HepG2 (cell line): Measurements from ENCODE around the gene DOK5. TPM values are rescaled to one million over a fixed set of nuclear protein-coding genes. Genes with fewer than 3 reads are reported as not detected.

Source experiments
- ELF3 ChIP-seq: IDR thresholded peaks from 2 replicates; pipeline ENCODE4 v1.6.1; 2016; ENCODE audit warnings: missing genetic modification reagents, missing compliant biosample characterization
- FOXA3 ChIP-seq: IDR thresholded peaks from 2 replicates; pipeline ENCODE4 v1.6.1; 2016; ENCODE audit warnings: missing genetic modification reagents, missing compliant biosample characterization
- GATAD2A ChIP-seq: IDR thresholded peaks from 2 replicates; pipeline ENCODE4 v1.6.1; 2016
- MIXL1 ChIP-seq: IDR thresholded peaks from 2 replicates; pipeline ENCODE4 v1.6.1; 2016
- PRDM4 ChIP-seq: sonication (generic); formaldehyde crosslinking; IDR thresholded peaks from 2 replicates; pipeline ENCODE4 v1.9.0; 2021; ENCODE audit warnings: missing genetic modification reagents, borderline replicate concordance
- RFXAP ChIP-seq: sonication (generic); formaldehyde crosslinking; IDR thresholded peaks from 2 replicates; pipeline ENCODE4 v1.4.0; 2020; ENCODE audit warnings: missing genetic modification reagents, borderline replicate concordance
- SAFB2 ChIP-seq: sonication (generic); formaldehyde crosslinking; IDR thresholded peaks from 2 replicates; pipeline ENCODE4 v1.5.1; 2020; ENCODE audit warnings: missing genetic modification reagents, low read depth, mild to moderate bottlenecking, borderline replicate concordance
- SALL1 ChIP-seq: sonication (generic); formaldehyde crosslinking; IDR thresholded peaks from 2 replicates; pipeline ENCODE4 v1.8.0; 2022; ENCODE audit warnings: mild to moderate bottlenecking, missing genetic modification reagents
- SMAD3 ChIP-seq: sonication (generic); formaldehyde crosslinking; IDR thresholded peaks from 2 replicates; pipeline ENCODE4 v1.4.0; 2020; ENCODE audit warnings: missing genetic modification reagents
- SMC3 ChIP-seq: IDR thresholded peaks from 2 replicates; pipeline ENCODE4 v1.6.1; 2011; ENCODE audit warnings: low read length, improper control_type of control experiment
- SOX13 ChIP-seq, 3 experiments: fragments of 450-650 bp in 1 of 3; sonication (generic) in 1 of 3; formaldehyde crosslinking in 1 of 3; IDR thresholded peaks in 2 of 3; conservative IDR thresholded peaks in 1 of 3; 2 replicates each; pipeline versions ENCODE4 v1.5.0 to v1.6.1; 2016 to 2020; ENCODE audit warnings: antibody characterized with exemption in 1 of 3, mild to moderate bottlenecking in 1 of 3, missing compliant biosample characterization in 1 of 3, missing genetic modification reagents in 1 of 3, moderate library complexity in 1 of 3
- STAG1 ChIP-seq: sonication (generic); formaldehyde crosslinking; IDR thresholded peaks from 2 replicates; pipeline ENCODE4 v1.4.0; 2020; ENCODE audit warnings: missing genetic modification reagents
- XRCC5 ChIP-seq: fragments of 200-400 bp; formaldehyde crosslinking; optimal IDR thresholded peaks from 2 replicates; pipeline ENCODE3; 2017; ENCODE audit warnings: mild to moderate bottlenecking, low read length
- ZKSCAN8 ChIP-seq: IDR thresholded peaks from 2 replicates; pipeline ENCODE4 v1.6.1; 2016; ENCODE audit warnings: borderline replicate concordance, missing genetic modification reagents, missing compliant biosample characterization
- ZNF20 ChIP-seq: sonication (generic); formaldehyde crosslinking; IDR thresholded peaks from 2 replicates; pipeline ENCODE4 v1.4.0; 2020; ENCODE audit warnings: mild to moderate bottlenecking, moderate library complexity, missing genetic modification reagents
- ZNF232 ChIP-seq: sonication (generic); formaldehyde crosslinking; IDR thresholded peaks from 2 replicates; pipeline ENCODE4 v1.4.0; 2020; ENCODE audit warnings: missing genetic modification reagents, borderline replicate concordance
- ZNF331 ChIP-seq: sonication (generic); formaldehyde crosslinking; IDR thresholded peaks from 2 replicates; pipeline ENCODE4 v1.4.0; 2020; ENCODE audit warnings: missing genetic modification reagents
- ZNF33A ChIP-seq: sonication (generic); formaldehyde crosslinking; IDR thresholded peaks from 2 replicates; pipeline ENCODE4 v1.5.1; 2020; ENCODE audit warnings: missing genetic modification reagents, mild to moderate bottlenecking, moderate library complexity, borderline replicate concordance
- ZNF766 ChIP-seq: sonication (generic); formaldehyde crosslinking; IDR thresholded peaks from 2 replicates; pipeline ENCODE4 v1.5.0; 2020; ENCODE audit warnings: missing genetic modification reagents, borderline replicate concordance
- polyA plus RNA-seq, 8 experiments: library from polyadenylated mRNA; depleted of rRNA in 3 of 8; stranded (reverse) in 7 of 8; unstranded in 1 of 8; fragments of >200 nt; fragmentation: Illumina TruSeq in 4 of 8; extraction: Trizol in 4 of 8; gene quantifications; 2 replicates each; pipeline versions ENCODE4 v1.2.1 to v1.2.3, GENCODE V29; 2011 to 2016; ENCODE audit warnings: low read depth in 4 of 8, missing spikeins in 1 of 8, mixed read lengths in 1 of 8; ENCODE audit not compliant: insufficient read depth in 1 of 8
- total RNA-seq, 5 experiments: library from RNA; depleted of rRNA; stranded (reverse); fragments of >200 nt; fragmentation: Illumina TruSeq; extraction: Trizol; gene quantifications; 2 replicates each; pipeline ENCODE4 v1.2.3, GENCODE V29; 2016; ENCODE audit warnings: low read depth in 1 of 5
- TF ChIP-seq, protein P1 (sequence below): sonication (generic); formaldehyde crosslinking; IDR thresholded peaks from 2 replicates; pipeline ENCODE4 v1.4.0; 2020; ENCODE audit warnings: missing genetic modification reagents
- TF ChIP-seq, protein P2 (sequence below), 2 experiments: sonication (generic) in 1 of 2; formaldehyde crosslinking in 1 of 2; IDR thresholded peaks; 2 replicates each; pipeline versions ENCODE4 v1.4.0 to v1.6.1; 2018 to 2020; ENCODE audit warnings: missing genetic modification reagents in 2 of 2, borderline replicate concordance in 1 of 2, low read depth in 1 of 2, mild to moderate bottlenecking in 1 of 2, missing biosample characterization in 1 of 2
- TF ChIP-seq, protein P3 (sequence below): sonication (generic); formaldehyde crosslinking; IDR thresholded peaks from 2 replicates; pipeline ENCODE4 v1.5.0; 2020; ENCODE audit warnings: mild to moderate bottlenecking, missing genetic modification reagents, moderate library complexity

DOK5 gene
- total and polyA plus RNA-seq, 2 of the 13 experiments (the other 11 are each of a cell fraction or from before 2014, with no cell fraction given), result not detected

- TF ChIP-seq ELF3 (CRISPR knock-in tag) (0 out of 2 replicates have a peak, but pooled peaks have one; percentile 24), ZNF232 (CRISPR knock-in tag) (peak; percentile 59; the same call in 1 of the 2 replicates), ZNF331 (CRISPR knock-in tag) (peak; percentile 32; the same call in 1 of the 2 replicates), SMAD3 (CRISPR knock-in tag) (0 out of 2 replicates have a peak, but pooled peaks have one; percentile 55), SALL1 (peak; percentile 51), ZNF20 (CRISPR knock-in tag) (no peak), ZKSCAN8 (CRISPR knock-in tag) (no peak), SMC3 (peak; percentile 71), MIXL1 (CRISPR knock-in tag) (0 out of 2 replicates have a peak, but pooled peaks have one; percentile 39), SAFB2 (CRISPR knock-in tag) (no peak), PRDM4 (CRISPR knock-in tag) (0 out of 2 replicates have a peak, but pooled peaks have one; percentile 63), FOXA3 (CRISPR knock-in tag) (peak; percentile 49), ZNF766 (CRISPR knock-in tag) (0 out of 2 replicates have a peak, but pooled peaks have one; percentile 26), SOX13 (IDR thresholded peaks at IDR 0.05) (no peak), SOX13 (CRISPR knock-in tag; conservative IDR thresholded peaks at IDR 0.05 in 1 of 2, IDR thresholded peaks at IDR 0.05 in 1 of 2) (peak in 1 of 2 experiments; percentile 37; a peak in 1 of 4 replicates), GATAD2A (CRISPR knock-in tag) (peak; percentile 51; the same call in 1 of the 2 replicates), ZNF33A (CRISPR knock-in tag) (no peak), XRCC5 (peak; percentile 78), RFXAP (CRISPR knock-in tag) (0 out of 2 replicates have a peak, but pooled peaks have one; percentile 24), STAG1 (CRISPR knock-in tag) (peak; percentile 75)
- TF ChIP-seq, protein P1, sequence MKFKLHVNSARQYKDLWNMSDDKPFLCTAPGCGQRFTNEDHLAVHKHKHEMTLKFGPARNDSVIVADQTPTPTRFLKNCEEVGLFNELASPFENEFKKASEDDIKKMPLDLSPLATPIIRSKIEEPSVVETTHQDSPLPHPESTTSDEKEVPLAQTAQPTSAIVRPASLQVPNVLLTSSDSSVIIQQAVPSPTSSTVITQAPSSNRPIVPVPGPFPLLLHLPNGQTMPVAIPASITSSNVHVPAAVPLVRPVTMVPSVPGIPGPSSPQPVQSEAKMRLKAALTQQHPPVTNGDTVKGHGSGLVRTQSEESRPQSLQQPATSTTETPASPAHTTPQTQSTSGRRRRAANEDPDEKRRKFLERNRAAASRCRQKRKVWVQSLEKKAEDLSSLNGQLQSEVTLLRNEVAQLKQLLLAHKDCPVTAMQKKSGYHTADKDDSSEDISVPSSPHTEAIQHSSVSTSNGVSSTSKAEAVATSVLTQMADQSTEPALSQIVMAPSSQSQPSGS (CRISPR knock-in tag), result peak; percentile 30; the same call in 1 of the 2 replicates
- TF ChIP-seq, protein P2, sequence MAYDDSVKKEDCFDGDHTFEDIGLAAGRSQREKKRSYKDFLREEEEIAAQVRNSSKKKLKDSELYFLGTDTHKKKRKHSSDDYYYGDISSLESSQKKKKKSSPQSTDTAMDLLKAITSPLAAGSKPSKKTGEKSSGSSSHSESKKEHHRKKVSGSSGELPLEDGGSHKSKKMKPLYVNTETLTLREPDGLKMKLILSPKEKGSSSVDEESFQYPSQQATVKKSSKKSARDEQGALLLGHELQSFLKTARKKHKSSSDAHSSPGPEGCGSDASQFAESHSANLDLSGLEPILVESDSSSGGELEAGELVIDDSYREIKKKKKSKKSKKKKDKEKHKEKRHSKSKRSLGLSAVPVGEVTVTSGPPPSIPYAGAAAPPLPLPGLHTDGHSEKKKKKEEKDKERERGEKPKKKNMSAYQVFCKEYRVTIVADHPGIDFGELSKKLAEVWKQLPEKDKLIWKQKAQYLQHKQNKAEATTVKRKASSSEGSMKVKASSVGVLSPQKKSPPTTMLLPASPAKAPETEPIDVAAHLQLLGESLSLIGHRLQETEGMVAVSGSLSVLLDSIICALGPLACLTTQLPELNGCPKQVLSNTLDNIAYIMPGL (CRISPR knock-in tag; IDR thresholded peaks at IDR 0.05; ENCODE audit: borderline replicate concordance in 1 of 2, low read depth in 1 of 2), result peak; percentile 56 to 65; a peak in 1 of 4 replicates
- TF ChIP-seq, protein P3, sequence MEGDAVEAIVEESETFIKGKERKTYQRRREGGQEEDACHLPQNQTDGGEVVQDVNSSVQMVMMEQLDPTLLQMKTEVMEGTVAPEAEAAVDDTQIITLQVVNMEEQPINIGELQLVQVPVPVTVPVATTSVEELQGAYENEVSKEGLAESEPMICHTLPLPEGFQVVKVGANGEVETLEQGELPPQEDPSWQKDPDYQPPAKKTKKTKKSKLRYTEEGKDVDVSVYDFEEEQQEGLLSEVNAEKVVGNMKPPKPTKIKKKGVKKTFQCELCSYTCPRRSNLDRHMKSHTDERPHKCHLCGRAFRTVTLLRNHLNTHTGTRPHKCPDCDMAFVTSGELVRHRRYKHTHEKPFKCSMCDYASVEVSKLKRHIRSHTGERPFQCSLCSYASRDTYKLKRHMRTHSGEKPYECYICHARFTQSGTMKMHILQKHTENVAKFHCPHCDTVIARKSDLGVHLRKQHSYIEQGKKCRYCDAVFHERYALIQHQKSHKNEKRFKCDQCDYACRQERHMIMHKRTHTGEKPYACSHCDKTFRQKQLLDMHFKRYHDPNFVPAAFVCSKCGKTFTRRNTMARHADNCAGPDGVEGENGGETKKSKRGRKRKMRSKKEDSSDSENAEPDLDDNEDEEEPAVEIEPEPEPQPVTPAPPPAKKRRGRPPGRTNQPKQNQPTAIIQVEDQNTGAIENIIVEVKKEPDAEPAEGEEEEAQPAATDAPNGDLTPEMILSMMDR, result peak; percentile 93
Measured at GRCh38 chr20:54649511-54649962, 174.1 kb downstream of the DOK5 start (continued).
